ENCODE data around the gene BMF. TPM values are rescaled to one million over a fixed set of nuclear protein-coding genes. Genes with fewer than 3 reads are reported as not detected.

The BMF gene
- total RNA-seq, 1 experiment from 2014 or later = 13.2 TPM

DNA sequence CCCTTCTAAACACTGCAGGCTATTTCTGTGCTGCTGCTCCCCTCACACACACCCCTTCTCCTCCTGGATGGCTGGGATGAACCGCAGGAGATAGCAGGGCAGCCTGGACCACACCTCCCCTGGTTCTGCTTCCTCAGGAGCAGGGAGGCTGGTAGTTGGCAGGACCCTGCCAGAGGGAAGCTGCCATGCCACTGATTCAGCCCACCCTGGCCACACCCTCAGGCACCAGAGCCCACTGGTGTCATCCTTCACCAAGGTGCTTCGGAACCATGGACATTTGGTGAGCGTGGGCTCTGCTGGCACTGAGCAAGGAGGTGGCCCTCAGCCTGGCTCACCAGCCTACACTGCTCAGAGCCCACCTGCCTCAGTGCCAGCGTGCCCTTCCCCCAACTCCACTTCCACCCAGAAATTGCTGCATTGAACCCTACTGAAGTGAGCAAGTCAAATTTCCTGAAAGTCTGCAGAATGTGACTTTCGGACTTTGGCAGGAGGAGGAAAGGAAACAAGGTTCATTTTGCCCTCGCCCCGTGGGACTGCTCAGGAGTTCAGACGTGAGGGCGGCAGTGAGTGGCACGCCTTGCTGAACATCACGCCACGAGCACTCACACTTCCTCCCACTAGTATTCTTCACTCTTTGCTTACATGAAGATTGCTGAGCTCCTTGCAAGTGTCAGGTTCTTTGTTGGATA is 26.3 kb downstream of the BMF start:
- Histone ChIP-seq H4K20me1 (ENCODE audit: control insufficient read depth, insufficient read depth, insufficient read length) (no peaks in the 10 kb centered on the region), H3K4me2 (ENCODE audit: insufficient read depth, insufficient read length, low read length) (peak overlapping the region; percentile 20), H4K91ac (ENCODE audit: insufficient read length, low read depth, low read length) (no peak overlapping the region), H3K4me1 (ENCODE audit: insufficient read depth, low read length) (peaks cover 6% of the 10 kb centered on the region; the same call in 1 of the 2 replicates), H3K79me2 (ENCODE audit: insufficient read depth, low read length) (no peaks in the 10 kb centered on the region), H3K14ac (ENCODE audit: insufficient read depth, low read length) (no peak overlapping the region; the same call in 1 of the 2 replicates), H2BK120ac (ENCODE audit: low read depth, low read length, poor library complexity, severe bottlenecking) (no peak overlapping the region), H3K27me3 (ENCODE audit: insufficient read depth, low read length) (no peaks in the 10 kb centered on the region; the same call in 1 of the 2 replicates), H3K9ac (ENCODE audit: extremely low read depth, insufficient read length, low read length) (no peak overlapping the region), H4K5ac (ENCODE audit: insufficient read length, low read depth, low read length) (no peak overlapping the region), H3K23ac (ENCODE audit: insufficient read length, low read depth, low read length) (no peak overlapping the region), H2BK20ac (ENCODE audit: low read depth, low read length, poor library complexity, severe bottlenecking) (no peak overlapping the region), H2AK5ac (ENCODE audit: insufficient read length, low read length) (no peak overlapping the region), H2BK5ac (ENCODE audit: insufficient read length, low read length) (no peak overlapping the region), H2BK12ac (ENCODE audit: insufficient read length, low read depth, low read length) (no peak overlapping the region), H4K8ac (replicated peaks; ENCODE audit: insufficient read length, low read depth, low read length) (no peak overlapping the region), H2AFZ (ENCODE audit: low read length) (no peak overlapping the region), H3K4ac (ENCODE audit: low read depth, low read length) (no peak overlapping the region), H3K18ac (ENCODE audit: insufficient read length, low read depth, low read length) (peak overlapping the region; percentile 13), H3K23me2 (ENCODE audit: insufficient read length, low read depth, low read length, poor library complexity, severe bottlenecking) (no peaks in the 10 kb centered on the region), H3K79me1 (ENCODE audit: insufficient read depth, low read depth, low read length, poor library complexity, severe bottlenecking) (no peaks in the 10 kb centered on the region), H3K27ac (ENCODE audit: insufficient read length, low read depth, low read length) (no peak overlapping the region), H3K56ac (ENCODE audit: insufficient read length, low read depth, low read length) (no peak overlapping the region), H2BK15ac (ENCODE audit: low read depth, low read length) (no peak overlapping the region), H3K9me3 (ENCODE audit: control insufficient read depth, low read depth, low read length) (no peaks in the 10 kb centered on the region), H3T11ph (ENCODE audit: low read length) (no peak overlapping the region)
- TF ChIP-seq, protein P1, sequence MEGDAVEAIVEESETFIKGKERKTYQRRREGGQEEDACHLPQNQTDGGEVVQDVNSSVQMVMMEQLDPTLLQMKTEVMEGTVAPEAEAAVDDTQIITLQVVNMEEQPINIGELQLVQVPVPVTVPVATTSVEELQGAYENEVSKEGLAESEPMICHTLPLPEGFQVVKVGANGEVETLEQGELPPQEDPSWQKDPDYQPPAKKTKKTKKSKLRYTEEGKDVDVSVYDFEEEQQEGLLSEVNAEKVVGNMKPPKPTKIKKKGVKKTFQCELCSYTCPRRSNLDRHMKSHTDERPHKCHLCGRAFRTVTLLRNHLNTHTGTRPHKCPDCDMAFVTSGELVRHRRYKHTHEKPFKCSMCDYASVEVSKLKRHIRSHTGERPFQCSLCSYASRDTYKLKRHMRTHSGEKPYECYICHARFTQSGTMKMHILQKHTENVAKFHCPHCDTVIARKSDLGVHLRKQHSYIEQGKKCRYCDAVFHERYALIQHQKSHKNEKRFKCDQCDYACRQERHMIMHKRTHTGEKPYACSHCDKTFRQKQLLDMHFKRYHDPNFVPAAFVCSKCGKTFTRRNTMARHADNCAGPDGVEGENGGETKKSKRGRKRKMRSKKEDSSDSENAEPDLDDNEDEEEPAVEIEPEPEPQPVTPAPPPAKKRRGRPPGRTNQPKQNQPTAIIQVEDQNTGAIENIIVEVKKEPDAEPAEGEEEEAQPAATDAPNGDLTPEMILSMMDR (conservative IDR thresholded peaks at IDR 0.05) = no peak
- Mint-ChIP-seq H3K4me3 (peak overlapping the region in 1 of 2 experiments; percentile 35; a peak in 1 of 5 replicates), H3K36me3 (ENCODE audit: insufficient read depth in 1 of 3, low read depth in 3 of 3) (no peaks in the 10 kb centered on the region), H3K9me3 (no peaks in the 10 kb centered on the region), H3K27me3 (ENCODE audit: low read depth) (peaks cover 54% of the 10 kb centered on the region), H3K4me1 (peaks cover 40 to 47% of the 10 kb centered on the region in 2 experiments), H3K27ac (no peak overlapping the region)
- DNase-seq = no peak
- no CpG with 5 or more reads among the region's 12 CpGs for WGBS (ENCODE audit: extremely low coverage, insufficient read length, low lambda C conversion rate)

All from H9 (cell line).